Measurements from ENCODE around the gene MTMR12. TPM values are rescaled to one million over a fixed set of nuclear protein-coding genes. Genes with fewer than 3 reads are reported as not detected.

The MTMR12 gene
- total RNA-seq, 1 experiment from 2014 or later, result 19.5 TPM

DNA sequence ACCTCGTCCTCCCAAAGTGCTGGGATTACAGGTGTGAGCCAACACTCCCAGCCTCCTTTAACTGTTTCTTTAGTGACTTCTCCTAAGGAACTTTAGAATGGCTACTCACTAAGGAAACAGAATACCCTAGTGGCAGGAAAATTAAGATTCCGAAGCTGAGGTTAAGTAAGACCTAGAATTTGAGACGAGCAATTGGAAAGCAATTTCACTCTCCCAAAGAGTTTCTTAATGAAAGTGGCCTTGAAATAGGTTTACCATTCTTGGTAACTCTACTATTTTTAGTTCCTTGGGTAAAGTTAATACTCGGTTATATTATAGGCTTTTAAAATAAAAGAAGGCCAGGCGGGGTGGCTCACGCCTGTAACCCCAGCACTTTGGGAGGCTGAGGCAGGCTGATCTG lies 115.7 kb downstream of the MTMR12 start:
- in situ Hi-C loops (cut with HindIII; ENCODE audit: low pct_unique_long_range_greater_than_20kb, low sequenced_read_pairs), result no loop called here
- DNase-seq (ENCODE audit: low read depth, low spot score), result no peak

DNA sequence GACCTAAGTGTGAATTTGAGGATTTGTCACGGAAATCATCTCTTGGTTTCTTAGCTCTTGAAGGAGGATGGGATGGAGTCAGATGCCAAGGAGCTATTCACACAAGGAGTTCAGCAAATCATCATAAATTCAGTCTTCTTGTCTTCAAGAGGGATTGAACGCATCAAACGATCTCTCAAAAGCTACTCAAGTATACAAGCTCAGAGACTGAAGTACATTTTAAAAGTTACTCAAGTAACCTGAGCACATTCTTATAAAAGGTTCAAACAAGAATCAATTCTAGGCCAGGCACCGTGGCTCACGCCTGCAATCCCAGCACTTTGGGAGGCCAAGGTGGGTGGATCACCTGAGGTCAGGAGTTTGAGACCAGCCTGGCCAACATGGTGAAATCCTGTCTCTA lies 117.5 kb downstream of the MTMR12 start:
- in situ Hi-C loops (cut with HindIII; ENCODE audit: low pct_unique_long_range_greater_than_20kb, low sequenced_read_pairs), result no loop called here

GRCh38 chr5:32193591-32193990 lies 119.1 kb downstream of the MTMR12 start:
- in situ Hi-C loops (cut with HindIII; ENCODE audit: low pct_unique_long_range_greater_than_20kb, low sequenced_read_pairs), result no loop called here
- DNase-seq (ENCODE audit: low read depth, low spot score), result peak; percentile 43

More for the DNA sequence above, 117.5 kb downstream of the MTMR12 start:
- DNase-seq (ENCODE audit: low read depth, low spot score), result no peak

DNA sequence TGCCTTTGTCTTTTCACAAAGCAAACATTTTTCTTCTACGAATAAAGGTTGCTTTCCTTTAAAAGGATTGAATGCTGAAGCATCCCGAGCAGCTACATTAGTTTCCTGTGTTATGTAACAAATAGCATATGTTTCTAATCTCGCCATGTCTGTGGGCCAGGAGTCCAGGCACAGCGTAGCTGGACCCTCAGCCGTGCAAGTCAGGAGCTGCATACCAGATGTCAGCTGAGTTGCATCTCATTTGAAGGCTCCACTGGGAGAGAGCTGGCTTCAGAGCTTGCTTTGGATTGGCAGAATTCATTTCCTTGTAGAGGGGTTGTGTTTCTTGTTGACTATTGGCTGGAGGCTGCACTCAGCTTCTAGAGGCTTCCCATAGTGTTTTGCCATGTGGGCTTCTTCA lies 122.6 kb downstream of the MTMR12 start:
- in situ Hi-C loops (cut with HindIII; ENCODE audit: low pct_unique_long_range_greater_than_20kb, low sequenced_read_pairs), result no loop called here
- DNase-seq (ENCODE audit: low read depth, low spot score), result no peak

- no peak for DNase-seq (ENCODE audit: low read depth, low spot score)
- in situ Hi-C loops (cut with HindIII; ENCODE audit: low pct_unique_long_range_greater_than_20kb, low sequenced_read_pairs), result no loop called here
These were observed 125.1 kb downstream of the MTMR12 start for GRCh38 chr5:32187675-32188074.

DNA sequence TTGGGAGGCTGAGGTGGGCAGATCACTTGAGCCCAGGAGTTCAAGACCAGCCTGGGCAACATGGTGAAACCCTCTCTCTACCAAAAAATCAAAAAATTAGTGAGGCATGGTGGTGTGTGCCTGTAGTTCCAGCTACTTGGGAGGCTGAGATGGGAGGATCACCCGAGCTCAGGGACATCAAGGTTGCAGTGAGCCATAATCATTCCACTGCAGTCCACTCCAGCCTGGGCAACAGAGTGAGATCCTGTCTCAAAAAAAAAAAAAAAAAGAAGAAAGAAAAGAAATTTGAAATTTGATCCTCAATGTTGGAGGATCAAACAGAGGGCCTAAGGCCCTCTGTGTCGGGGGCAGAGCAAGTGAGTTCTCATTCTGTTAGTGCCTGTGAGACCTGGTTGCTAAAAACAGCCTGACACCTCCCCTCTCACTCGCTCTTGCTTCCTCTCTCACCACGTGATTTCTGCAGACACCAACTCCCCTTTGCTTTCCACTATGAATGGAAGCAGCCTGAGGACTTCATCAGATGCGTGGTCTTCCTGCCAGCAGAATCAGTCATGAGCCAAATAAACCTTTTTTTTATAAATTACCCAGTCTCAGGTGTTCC lies 130.2 kb downstream of the MTMR12 start:
- in situ Hi-C loops (cut with HindIII; ENCODE audit: low pct_unique_long_range_greater_than_20kb, low sequenced_read_pairs), result no loop called here

More for the DNA sequence above, 130.2 kb downstream of the MTMR12 start:
- no peak for DNase-seq (ENCODE audit: low read depth, low spot score)

Small RNA genes within 50 kb of the gene (small RNA-seq; reads per million reads assigned to genes)
- gene RNU6-1079P (0 to 0.05 reads per million in 2 experiments), gene RNU6-378P (0 reads per million in 2 experiments)

Other genes with a start within 250 kb of the MTMR12 start
- gene GOLPH3, start 138.6 kb downstream of the MTMR12 start, total RNA-seq (2014; rRNA removed; shearing (Covaris generic)), result 94.1 and 96.5 TPM in 2 replicates
- 105 TPM in 2 replicates for gene ZFR, start 131.8 kb upstream of the MTMR12 start, total RNA-seq (2014; rRNA removed; shearing (Covaris generic))

Data from SK-MEL-5 (cell line).